OCI-LY1 (cell line): ENCODE results near the gene RNF151.
"Not testable (repeated sequence)": the region's sequence is repeated elsewhere in the genome, so short reads cannot be mapped to it uniquely, and the experiment has no call there.

Experiments
- EZH2 ChIP-seq: fragments of 200-600 bp; sonication (generic), shearing (Covaris generic); IDR thresholded peaks from 2 replicates; pipeline ENCODE4 v1.8.0; 2017; ENCODE audit warnings: borderline replicate concordance, mixed run types, mild to moderate bottlenecking, antibody characterized with exemption, low read length, moderate library complexity, mixed read lengths
- TF ChIP-seq, protein P1 (sequence below): fragments of 200-600 bp; sonication (generic), shearing (Covaris generic); IDR thresholded peaks from 2 replicates; pipeline ENCODE4 v1.5.1; 2017; ENCODE audit warnings: mild to moderate bottlenecking, antibody characterized with exemption, low read length, moderate library complexity, mixed read lengths

GRCh38 chr16:1939833-1940232 lies 26.8 kb upstream of the RNF151 start:
- TF ChIP-seq, protein P1, sequence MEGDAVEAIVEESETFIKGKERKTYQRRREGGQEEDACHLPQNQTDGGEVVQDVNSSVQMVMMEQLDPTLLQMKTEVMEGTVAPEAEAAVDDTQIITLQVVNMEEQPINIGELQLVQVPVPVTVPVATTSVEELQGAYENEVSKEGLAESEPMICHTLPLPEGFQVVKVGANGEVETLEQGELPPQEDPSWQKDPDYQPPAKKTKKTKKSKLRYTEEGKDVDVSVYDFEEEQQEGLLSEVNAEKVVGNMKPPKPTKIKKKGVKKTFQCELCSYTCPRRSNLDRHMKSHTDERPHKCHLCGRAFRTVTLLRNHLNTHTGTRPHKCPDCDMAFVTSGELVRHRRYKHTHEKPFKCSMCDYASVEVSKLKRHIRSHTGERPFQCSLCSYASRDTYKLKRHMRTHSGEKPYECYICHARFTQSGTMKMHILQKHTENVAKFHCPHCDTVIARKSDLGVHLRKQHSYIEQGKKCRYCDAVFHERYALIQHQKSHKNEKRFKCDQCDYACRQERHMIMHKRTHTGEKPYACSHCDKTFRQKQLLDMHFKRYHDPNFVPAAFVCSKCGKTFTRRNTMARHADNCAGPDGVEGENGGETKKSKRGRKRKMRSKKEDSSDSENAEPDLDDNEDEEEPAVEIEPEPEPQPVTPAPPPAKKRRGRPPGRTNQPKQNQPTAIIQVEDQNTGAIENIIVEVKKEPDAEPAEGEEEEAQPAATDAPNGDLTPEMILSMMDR, result not testable (repeated sequence)
- not testable (repeated sequence) for TF ChIP-seq EZH2
